BJ (cell line): ENCODE measurements around the gene MGMT. TPM values are rescaled to one million over a fixed set of nuclear protein-coding genes. Genes with fewer than 3 reads are reported as not detected.

ENCODE experiments used
- CTCF ChIA-PET: fragments of 350-600 bp; formaldehyde crosslinking; extraction: SDS; loops from one replicate; lab custom pipeline; 2021; ENCODE audit warnings: antibody characterized with exemption, inconsistent platforms; lab: Yijun Ruan, JAX
- POLR2A ChIA-PET: fragments of 300-600 bp; sonication (Branson Sonifier 250); formaldehyde crosslinking; extraction: SDS; loops from one replicate; lab custom pipeline; 2021; ENCODE audit warnings: antibody characterized with exemption; lab: Charles Lee
- DNase-seq: peaks from one replicate; pipeline ENCODE4 v3.0.0-alpha.2; 2011; ENCODE audit warnings: low read depth
- H3K27me3 ChIP-seq: 2 replicates; pipeline ENCODE4 v1.6.0; 2011; ENCODE audit warnings: low read length; ENCODE audit not compliant: control insufficient read depth, insufficient read depth
- H3K36me3 ChIP-seq: 2 replicates; pipeline ENCODE4 v1.5.1; 2011; ENCODE audit warnings: low read length; ENCODE audit not compliant: control insufficient read depth, insufficient read depth
- H3K4me3 ChIP-seq: 2 replicates; pipeline ENCODE4 v1.5.1; 2011; ENCODE audit warnings: low read depth, mild to moderate bottlenecking, control low read depth, low read length
- CTCF ChIP-seq: IDR thresholded peaks from 2 replicates; pipeline ENCODE4 v1.5.1; 2011; ENCODE audit warnings: low read depth, mild to moderate bottlenecking, control low read depth, inconsistent platforms, low read length, moderate library complexity; ENCODE audit not compliant: insufficient read depth
- polyA plus RNA-seq: library from polyadenylated mRNA; depleted of rRNA; stranded (reverse); fragments of >200 nt; gene quantifications from 2 replicates; pipeline ENCODE4 v1.2.3, GENCODE V29; 2011

MGMT gene
- polyA plus RNA-seq, 1 experiment, result 21.0 TPM

DNA sequence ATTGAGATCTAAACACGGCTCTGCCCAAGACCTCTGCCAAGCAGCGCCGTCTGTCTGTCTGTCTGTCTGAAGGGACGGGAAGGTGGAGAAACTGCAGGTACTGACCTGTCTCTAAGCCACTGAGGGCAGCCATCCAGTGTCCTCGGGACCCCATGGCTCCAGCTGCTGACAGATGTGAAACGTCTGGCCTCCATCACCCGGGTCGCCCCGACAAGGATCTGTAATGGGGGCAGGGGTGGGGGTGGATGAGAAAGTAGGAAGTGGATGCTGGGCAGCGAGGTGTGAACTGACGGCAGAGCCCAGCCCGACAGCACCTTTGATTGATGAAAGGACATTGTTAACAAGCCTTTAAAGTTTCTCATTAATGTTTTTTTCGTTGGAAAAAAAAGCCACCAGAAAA, 304.0 kb downstream of the MGMT start:
- ChIA-PET CTCF (interaction anchor here (0.8 kb wide), 1 partner anchor 16 kb away, joined by 3 read pairs; no protein-coding TSS in a partner anchor), POLR2A (no interaction called here)
- no peak for TF ChIP-seq CTCF
- Histone ChIP-seq H3K27me3 (no peaks in the 10 kb centered on the region), H3K4me3 (no peak overlapping the region), H3K36me3 (no peaks in the 10 kb centered on the region)
- no peak for DNase-seq

- H3K27me3 ChIP-seq, result no peaks in the 10 kb centered on the region
- H3K4me3 ChIP-seq, result no peak overlapping the region
- no peak for DNase-seq
- ChIA-PET POLR2A (no interaction called here), CTCF (interaction anchor here (0.8 kb wide), 1 partner anchor 16 kb away, joined by 3 read pairs; no protein-coding TSS in a partner anchor)
- no peak for TF ChIP-seq CTCF
- H3K36me3 ChIP-seq, result no peaks in the 10 kb centered on the region
These were observed 304.5 kb downstream of the MGMT start for GRCh38 chr10:129771576-129771975.

- no peak for DNase-seq
- H3K4me3 ChIP-seq, result no peak overlapping the region
- no peaks in the 10 kb centered on the region for H3K36me3 ChIP-seq
- no peak for TF ChIP-seq CTCF
- ChIA-PET CTCF (no interaction called here), POLR2A (no interaction called here)
- no peaks in the 10 kb centered on the region for H3K27me3 ChIP-seq
These were observed 305.0 kb downstream of the MGMT start for GRCh38 chr10:129771991-129772431.

GRCh38 chr10:129772468-129773358, 305.7 kb downstream of the MGMT start:
- no peaks in the 10 kb centered on the region for H3K36me3 ChIP-seq
- ChIA-PET CTCF (no interaction called here), POLR2A (no interaction called here)
- H3K27me3 ChIP-seq, result no peaks in the 10 kb centered on the region
- TF ChIP-seq CTCF, result no peak
- no peak for DNase-seq
- no peak overlapping the region for H3K4me3 ChIP-seq

GRCh38 chr10:129773359-129773990, 306.4 kb downstream of the MGMT start:
- Histone ChIP-seq H3K27me3 (no peaks in the 10 kb centered on the region), H3K4me3 (no peak overlapping the region), H3K36me3 (no peaks in the 10 kb centered on the region)
- no peak for DNase-seq
- POLR2A ChIA-PET, result no interaction called here
- CTCF ChIA-PET, result no interaction called here
- TF ChIP-seq CTCF, result no peak
